Vagina (tissue), 2 donors: ENCODE results near the gene ATP5PO.

Experiments used
- POLR2A ChIP-seq, 2 donors: fragments of 450-650 bp; IDR thresholded peaks; one replicate each; pipeline ENCODE4 v1.6.1; 2017; ENCODE audit warnings: antibody characterized with exemption in 2 of 2, mild to moderate bottlenecking in 2 of 2, moderate library complexity in 2 of 2
- POLR2AphosphoS5 ChIP-seq, 2 donors: sonication (generic); formaldehyde crosslinking; IDR thresholded peaks; one replicate each; pipeline ENCODE4 v1.9.0; 2017; ENCODE audit warnings: antibody characterized with exemption in 2 of 2, mild to moderate bottlenecking in 2 of 2, low read depth in 1 of 2; ENCODE audit not compliant: insufficient read depth in 1 of 2
- TF ChIP-seq, protein P1 (sequence below), 3 experiments: fragments of 450-650 bp in 2 of 3; fragments of 200-600 bp in 1 of 3; sonication (generic) in 1 of 3; IDR thresholded peaks; one replicate each; pipeline ENCODE4 v1.5.1; 2017 to 2019; ENCODE audit warnings: antibody characterized with exemption in 3 of 3, mild to moderate bottlenecking in 2 of 3, moderate library complexity in 2 of 3

DNA sequence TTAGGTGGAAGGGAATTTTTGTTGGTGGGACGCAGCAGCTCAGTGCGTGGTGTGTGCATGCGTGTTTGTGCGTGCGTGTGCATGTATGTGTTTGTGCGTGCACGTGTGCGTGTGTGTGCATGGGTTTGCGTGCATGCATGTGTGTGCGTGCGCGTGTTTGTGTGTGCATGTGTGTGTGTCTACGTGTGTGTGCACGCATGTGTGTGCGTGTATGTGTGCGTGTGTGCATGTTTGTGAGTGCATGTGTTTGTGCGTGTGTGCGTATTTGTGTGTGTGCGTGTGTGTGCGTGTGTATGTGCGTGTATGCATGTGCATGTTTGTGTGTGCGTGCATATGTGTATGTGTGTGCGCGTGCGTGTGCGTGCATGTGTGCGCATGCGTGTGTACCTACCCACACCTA lies 20.2 kb downstream of the ATP5PO start:
- TF ChIP-seq, protein P1, sequence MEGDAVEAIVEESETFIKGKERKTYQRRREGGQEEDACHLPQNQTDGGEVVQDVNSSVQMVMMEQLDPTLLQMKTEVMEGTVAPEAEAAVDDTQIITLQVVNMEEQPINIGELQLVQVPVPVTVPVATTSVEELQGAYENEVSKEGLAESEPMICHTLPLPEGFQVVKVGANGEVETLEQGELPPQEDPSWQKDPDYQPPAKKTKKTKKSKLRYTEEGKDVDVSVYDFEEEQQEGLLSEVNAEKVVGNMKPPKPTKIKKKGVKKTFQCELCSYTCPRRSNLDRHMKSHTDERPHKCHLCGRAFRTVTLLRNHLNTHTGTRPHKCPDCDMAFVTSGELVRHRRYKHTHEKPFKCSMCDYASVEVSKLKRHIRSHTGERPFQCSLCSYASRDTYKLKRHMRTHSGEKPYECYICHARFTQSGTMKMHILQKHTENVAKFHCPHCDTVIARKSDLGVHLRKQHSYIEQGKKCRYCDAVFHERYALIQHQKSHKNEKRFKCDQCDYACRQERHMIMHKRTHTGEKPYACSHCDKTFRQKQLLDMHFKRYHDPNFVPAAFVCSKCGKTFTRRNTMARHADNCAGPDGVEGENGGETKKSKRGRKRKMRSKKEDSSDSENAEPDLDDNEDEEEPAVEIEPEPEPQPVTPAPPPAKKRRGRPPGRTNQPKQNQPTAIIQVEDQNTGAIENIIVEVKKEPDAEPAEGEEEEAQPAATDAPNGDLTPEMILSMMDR (IDR thresholded peaks at IDR 0.05) = no peak
- TF ChIP-seq POLR2A (IDR thresholded peaks at IDR 0.05) (no peak), POLR2AphosphoS5 (IDR thresholded peaks at IDR 0.05; ENCODE audit: insufficient read depth in 1 of 2, low read depth in 1 of 2) (no peak)
